ENCODE measurements around the gene FBL. TPM values are rescaled to one million over a fixed set of nuclear protein-coding genes. Genes with fewer than 3 reads are reported as not detected.

The FBL gene
- total RNA-seq, 1 experiment from 2014 or later = 573 TPM

- no peak overlapping the region for H3K27ac ChIP-seq (ENCODE audit: low read depth, low read length, poor library complexity, severe bottlenecking)
- ChIA-PET POLR2A (ENCODE audit: low non-redundant PET) (no interaction called here), CTCF (no interaction called here)
- DNase-seq (ENCODE audit: low spot score) = no peak
- no peak overlapping the region for H3K4me3 ChIP-seq (ENCODE audit: low read depth, low read length, poor library complexity, severe bottlenecking)
- no peak for TF ChIP-seq EZH2 (IDR thresholded peaks at IDR 0.05; ENCODE audit: borderline replicate concordance, low read depth, low read length, poor library complexity, severe bottlenecking)
- TF ChIP-seq, protein P1, sequence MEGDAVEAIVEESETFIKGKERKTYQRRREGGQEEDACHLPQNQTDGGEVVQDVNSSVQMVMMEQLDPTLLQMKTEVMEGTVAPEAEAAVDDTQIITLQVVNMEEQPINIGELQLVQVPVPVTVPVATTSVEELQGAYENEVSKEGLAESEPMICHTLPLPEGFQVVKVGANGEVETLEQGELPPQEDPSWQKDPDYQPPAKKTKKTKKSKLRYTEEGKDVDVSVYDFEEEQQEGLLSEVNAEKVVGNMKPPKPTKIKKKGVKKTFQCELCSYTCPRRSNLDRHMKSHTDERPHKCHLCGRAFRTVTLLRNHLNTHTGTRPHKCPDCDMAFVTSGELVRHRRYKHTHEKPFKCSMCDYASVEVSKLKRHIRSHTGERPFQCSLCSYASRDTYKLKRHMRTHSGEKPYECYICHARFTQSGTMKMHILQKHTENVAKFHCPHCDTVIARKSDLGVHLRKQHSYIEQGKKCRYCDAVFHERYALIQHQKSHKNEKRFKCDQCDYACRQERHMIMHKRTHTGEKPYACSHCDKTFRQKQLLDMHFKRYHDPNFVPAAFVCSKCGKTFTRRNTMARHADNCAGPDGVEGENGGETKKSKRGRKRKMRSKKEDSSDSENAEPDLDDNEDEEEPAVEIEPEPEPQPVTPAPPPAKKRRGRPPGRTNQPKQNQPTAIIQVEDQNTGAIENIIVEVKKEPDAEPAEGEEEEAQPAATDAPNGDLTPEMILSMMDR (conservative IDR thresholded peaks at IDR 0.05; ENCODE audit: low read depth, low read length) = no peak
- no peaks in the 10 kb centered on the region for H3K27me3 ChIP-seq (replicated peaks; ENCODE audit: insufficient read depth, low read depth, low read length, poor library complexity)
- H3K9me3 ChIP-seq (ENCODE audit: low read depth, low read length, poor library complexity, severe bottlenecking) = no peaks in the 10 kb centered on the region
- intact Hi-C loops (cut with micrococcal nuclease; ENCODE audit: unreplicated experiment) = no loop called here
- no TSS peak for BruUV-seq (replicated peaks)
- H3K4me1 ChIP-seq (ENCODE audit: insufficient read depth, low read length, poor library complexity, severe bottlenecking) = no peaks in the 10 kb centered on the region
- H3K36me3 ChIP-seq (ENCODE audit: insufficient read depth, low read length, poor library complexity, severe bottlenecking) = peaks cover 4% of the 10 kb centered on the region
These were observed 25.2 kb upstream of the FBL start for GRCh38 chr19:39871362-39871761.

GRCh38 chr19:39870171-39870971 is 24.2 kb upstream of the FBL start:
- H3K4me1 ChIP-seq (ENCODE audit: insufficient read depth, low read length, poor library complexity, severe bottlenecking) = no peaks in the 10 kb centered on the region
- H3K9me3 ChIP-seq (ENCODE audit: low read depth, low read length, poor library complexity, severe bottlenecking) = no peaks in the 10 kb centered on the region
- intact Hi-C loops (cut with micrococcal nuclease; ENCODE audit: unreplicated experiment) = no loop called here
- no TSS peak for BruUV-seq (replicated peaks)
- H3K36me3 ChIP-seq (ENCODE audit: insufficient read depth, low read length, poor library complexity, severe bottlenecking) = peaks cover 4% of the 10 kb centered on the region
- TF ChIP-seq, protein P1 (conservative IDR thresholded peaks at IDR 0.05; ENCODE audit: low read depth, low read length) = no peak
- TF ChIP-seq EZH2 (IDR thresholded peaks at IDR 0.05; ENCODE audit: borderline replicate concordance, low read depth, low read length, poor library complexity, severe bottlenecking) = no peak
- no peaks in the 10 kb centered on the region for H3K27me3 ChIP-seq (replicated peaks; ENCODE audit: insufficient read depth, low read depth, low read length, poor library complexity)
- ChIA-PET POLR2A (ENCODE audit: low non-redundant PET) (no interaction called here), CTCF (no interaction called here)
- no peak overlapping the region for H3K27ac ChIP-seq (ENCODE audit: low read depth, low read length, poor library complexity, severe bottlenecking)
- H3K4me3 ChIP-seq (ENCODE audit: low read depth, low read length, poor library complexity, severe bottlenecking) = no peak overlapping the region
- no peak for DNase-seq (ENCODE audit: low spot score)

DNA sequence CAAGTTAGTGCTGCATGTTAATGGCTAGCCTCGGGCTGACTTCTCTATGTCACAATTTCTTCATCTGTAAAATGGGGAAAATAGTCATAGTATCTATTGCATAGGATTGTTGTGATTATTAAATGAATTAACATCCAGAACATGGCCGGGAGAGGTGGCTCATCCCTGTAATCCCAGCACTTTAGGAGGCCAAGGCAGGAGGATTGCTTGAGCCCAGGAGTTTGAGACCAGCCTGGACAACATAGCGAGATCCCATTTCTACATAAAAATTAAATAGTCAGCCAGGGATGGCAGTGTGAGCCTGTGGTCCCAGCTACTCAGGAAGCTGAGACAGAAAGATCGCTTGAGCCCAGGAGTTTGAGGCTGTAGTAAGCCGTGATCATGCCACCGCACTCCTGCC is 21.8 kb upstream of the FBL start:
- TF ChIP-seq EZH2 (IDR thresholded peaks at IDR 0.05; ENCODE audit: borderline replicate concordance, low read depth, low read length, poor library complexity, severe bottlenecking) = no peak
- TF ChIP-seq, protein P1 (conservative IDR thresholded peaks at IDR 0.05; ENCODE audit: low read depth, low read length) = no peak
- intact Hi-C loops (cut with micrococcal nuclease; ENCODE audit: unreplicated experiment) = no loop called here
- BruUV-seq (replicated peaks) = no TSS peak
- no peak overlapping the region for H3K4me3 ChIP-seq (ENCODE audit: low read depth, low read length, poor library complexity, severe bottlenecking)
- DNase-seq (ENCODE audit: low spot score) = no peak
- no peaks in the 10 kb centered on the region for H3K4me1 ChIP-seq (ENCODE audit: insufficient read depth, low read length, poor library complexity, severe bottlenecking)
- H3K27me3 ChIP-seq (replicated peaks; ENCODE audit: insufficient read depth, low read depth, low read length, poor library complexity) = no peaks in the 10 kb centered on the region
- no peak overlapping the region for H3K27ac ChIP-seq (ENCODE audit: low read depth, low read length, poor library complexity, severe bottlenecking)
- ChIA-PET POLR2A (ENCODE audit: low non-redundant PET) (no interaction called here), CTCF (no interaction called here)
- H3K9me3 ChIP-seq (ENCODE audit: low read depth, low read length, poor library complexity, severe bottlenecking) = no peaks in the 10 kb centered on the region
- H3K36me3 ChIP-seq (ENCODE audit: insufficient read depth, low read length, poor library complexity, severe bottlenecking) = peaks cover 4% of the 10 kb centered on the region
